ENCODE data around the gene ITPK1.

Gene ITPK1

DNA sequence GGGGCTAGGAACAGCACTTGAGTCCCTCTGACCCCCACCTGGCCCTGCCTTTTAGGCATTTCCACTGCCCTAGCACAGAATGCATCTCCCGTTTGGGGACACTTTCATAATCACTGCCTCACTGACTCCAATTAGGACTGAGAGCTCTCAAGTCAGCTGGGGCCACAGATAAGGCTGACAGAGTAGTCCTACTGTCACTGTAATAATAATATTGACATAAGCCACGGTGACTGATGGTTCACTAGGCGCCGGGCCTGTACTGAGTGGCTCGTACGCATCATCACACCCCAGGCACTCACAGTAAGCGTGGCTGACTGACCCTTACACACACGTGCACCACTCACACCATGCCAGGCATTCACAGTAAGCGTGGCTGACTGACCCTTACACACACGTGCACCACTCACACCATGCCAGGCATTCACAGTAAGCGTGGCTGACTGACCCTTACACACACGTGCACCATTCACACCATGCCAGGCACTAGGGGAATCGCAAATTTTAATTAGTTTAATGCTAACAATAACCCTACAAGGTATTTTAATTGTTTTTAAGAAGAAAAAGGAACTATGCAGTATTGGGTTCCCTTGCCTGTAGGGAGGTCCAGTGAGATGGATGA lies 105.1 kb downstream of the ITPK1 start:
- no peak for DNase-seq
- no peaks in the 10 kb centered on the region for H3K9me3 Mint-ChIP-seq
- peaks cover 28% of the 10 kb centered on the region for H3K36me3 Mint-ChIP-seq (ENCODE audit: low read depth)
- no peak overlapping the region for H3K27ac Mint-ChIP-seq
- peaks cover 34% of the 10 kb centered on the region for H3K4me1 Mint-ChIP-seq (ENCODE audit: low read depth)
- no peak overlapping the region for H3K4me3 Mint-ChIP-seq
- no peaks in the 10 kb centered on the region for H3K27me3 Mint-ChIP-seq

DNA sequence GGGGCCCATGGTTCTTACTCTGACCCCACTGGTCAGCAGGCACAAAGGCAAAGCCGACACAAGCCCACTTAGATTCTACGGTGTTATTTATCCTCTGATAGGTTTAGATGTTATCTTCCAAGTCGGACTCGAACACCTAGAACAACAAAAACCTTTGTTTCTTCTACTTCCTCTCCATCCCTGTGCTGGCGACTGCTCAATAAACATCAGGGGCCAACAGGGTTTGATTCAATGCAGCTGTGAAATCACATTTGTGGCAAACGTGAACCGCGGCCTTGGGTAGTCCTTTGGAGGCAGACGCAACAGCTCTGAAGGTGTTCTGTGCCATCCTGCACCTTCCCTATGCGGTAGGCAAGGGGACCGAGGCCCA lies 105.6 kb downstream of the ITPK1 start:
- peaks cover 34% of the 10 kb centered on the region for H3K4me1 Mint-ChIP-seq (ENCODE audit: low read depth)
- no peaks in the 10 kb centered on the region for H3K9me3 Mint-ChIP-seq
- no peaks in the 10 kb centered on the region for H3K27me3 Mint-ChIP-seq
- no peak overlapping the region for H3K27ac Mint-ChIP-seq
- no peak for DNase-seq
- peaks cover 23% of the 10 kb centered on the region for H3K36me3 Mint-ChIP-seq (ENCODE audit: low read depth)
- H3K4me3 Mint-ChIP-seq, result no peak overlapping the region

DNA sequence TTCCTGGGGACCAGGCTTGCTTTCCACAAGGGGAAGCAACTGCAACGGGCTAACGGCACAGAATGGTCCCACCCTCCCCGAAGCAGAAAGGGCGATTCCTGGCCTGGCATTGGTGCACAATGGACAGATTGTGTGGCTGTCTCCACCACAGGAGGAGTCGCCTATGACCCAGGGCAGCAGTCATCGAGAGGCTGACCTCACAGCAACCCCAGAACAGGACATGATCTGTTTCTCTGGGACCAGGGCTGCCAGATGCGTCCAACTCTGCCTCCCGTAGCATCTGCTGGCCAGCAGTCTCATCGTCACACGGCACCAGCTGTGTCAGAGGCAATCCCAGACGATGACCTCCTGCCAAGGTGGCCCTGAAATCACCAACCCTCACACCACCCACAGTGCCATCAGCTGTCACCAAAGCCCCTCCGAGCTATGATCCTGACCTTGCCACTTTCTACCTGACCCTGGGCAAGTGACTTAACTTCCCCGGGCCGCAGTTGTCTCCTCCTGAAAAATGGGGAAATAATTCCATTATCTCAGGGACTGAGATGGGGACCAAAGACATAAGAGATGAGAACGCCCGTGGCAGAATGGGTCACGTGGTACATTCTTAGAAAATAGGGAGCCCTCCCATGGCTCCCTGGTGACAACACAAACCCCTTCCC lies 106.1 kb downstream of the ITPK1 start:
- H3K4me1 Mint-ChIP-seq (ENCODE audit: low read depth), result peaks cover 31% of the 10 kb centered on the region
- no peak overlapping the region for H3K4me3 Mint-ChIP-seq
- no peak overlapping the region for H3K27ac Mint-ChIP-seq
- no peaks in the 10 kb centered on the region for H3K9me3 Mint-ChIP-seq
- no peak for DNase-seq
- peaks cover 19% of the 10 kb centered on the region for H3K36me3 Mint-ChIP-seq (ENCODE audit: low read depth)
- no peaks in the 10 kb centered on the region for H3K27me3 Mint-ChIP-seq

DNA sequence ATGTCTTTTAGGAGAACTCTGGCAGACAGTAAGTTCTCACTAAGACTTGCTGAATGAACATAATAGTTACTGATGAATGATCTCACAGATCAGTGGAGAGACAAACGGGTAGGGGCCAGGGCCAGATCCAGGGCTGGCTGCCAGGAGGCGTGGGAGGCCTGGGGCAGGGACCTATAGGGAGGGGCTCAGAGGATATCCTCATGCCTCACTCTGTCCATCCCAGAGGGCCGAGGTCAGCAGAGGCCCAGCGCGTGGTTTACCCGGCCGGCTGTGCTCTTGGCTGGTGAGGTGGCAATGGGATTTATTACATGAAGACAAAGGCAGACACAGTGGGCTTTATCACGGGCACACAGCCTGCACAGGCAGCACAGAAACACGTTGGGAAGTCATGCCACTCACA lies 107.3 kb downstream of the ITPK1 start:
- Mint-ChIP-seq H3K4me3 (no peak overlapping the region), H3K27ac (no peak overlapping the region)

DNA sequence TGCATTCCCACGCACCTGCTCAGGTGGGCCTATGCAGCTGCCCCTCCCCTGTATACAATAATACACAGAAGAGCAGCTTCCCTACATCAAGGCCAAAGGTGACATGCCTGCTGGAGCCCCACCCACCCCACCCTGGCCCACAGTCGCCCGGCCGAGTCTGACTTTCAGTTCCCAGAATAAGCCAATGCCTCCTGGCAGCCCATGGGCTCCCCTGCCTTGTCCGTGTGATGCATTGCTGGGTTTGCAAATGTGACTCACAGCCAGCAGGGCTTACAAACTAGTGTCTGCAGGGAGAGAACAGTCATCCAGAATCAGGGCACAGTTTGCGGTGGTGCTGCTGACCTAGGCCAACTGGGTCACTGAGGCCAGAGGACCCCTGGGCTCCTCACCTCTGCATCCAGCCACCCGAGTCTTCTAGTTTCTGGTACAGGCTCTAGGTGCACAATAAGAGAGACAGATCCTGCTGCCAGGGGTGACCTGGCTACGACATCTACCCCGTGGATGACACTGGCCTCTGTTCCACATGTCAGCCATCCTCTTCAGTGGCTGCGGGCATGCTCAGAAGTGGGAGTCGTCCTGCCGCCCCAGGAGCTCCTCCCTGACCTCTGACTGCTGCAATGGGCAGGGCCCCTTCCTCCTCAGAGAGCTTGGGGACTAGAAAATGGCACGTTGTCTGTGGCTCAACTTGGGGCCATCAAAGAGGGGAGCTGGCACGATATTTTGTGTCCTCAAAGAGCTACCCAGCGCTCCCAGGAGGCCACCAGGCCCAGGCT lies 108.3 kb downstream of the ITPK1 start:
- Mint-ChIP-seq H3K27ac (no peak overlapping the region), H3K4me3 (no peak overlapping the region), H3K9me3 (no peaks in the 10 kb centered on the region), H3K36me3 (ENCODE audit: low read depth) (peaks cover 17% of the 10 kb centered on the region), H3K4me1 (ENCODE audit: low read depth) (peaks cover 16% of the 10 kb centered on the region), H3K27me3 (no peaks in the 10 kb centered on the region)
- no peak for DNase-seq

More for the DNA sequence above, 107.3 kb downstream of the ITPK1 start:
- Mint-ChIP-seq H3K27me3 (no peaks in the 10 kb centered on the region), H3K36me3 (ENCODE audit: low read depth) (peaks cover 17% of the 10 kb centered on the region), H3K4me1 (ENCODE audit: low read depth) (peaks cover 21% of the 10 kb centered on the region), H3K9me3 (no peaks in the 10 kb centered on the region)
- no peak for DNase-seq

DNA sequence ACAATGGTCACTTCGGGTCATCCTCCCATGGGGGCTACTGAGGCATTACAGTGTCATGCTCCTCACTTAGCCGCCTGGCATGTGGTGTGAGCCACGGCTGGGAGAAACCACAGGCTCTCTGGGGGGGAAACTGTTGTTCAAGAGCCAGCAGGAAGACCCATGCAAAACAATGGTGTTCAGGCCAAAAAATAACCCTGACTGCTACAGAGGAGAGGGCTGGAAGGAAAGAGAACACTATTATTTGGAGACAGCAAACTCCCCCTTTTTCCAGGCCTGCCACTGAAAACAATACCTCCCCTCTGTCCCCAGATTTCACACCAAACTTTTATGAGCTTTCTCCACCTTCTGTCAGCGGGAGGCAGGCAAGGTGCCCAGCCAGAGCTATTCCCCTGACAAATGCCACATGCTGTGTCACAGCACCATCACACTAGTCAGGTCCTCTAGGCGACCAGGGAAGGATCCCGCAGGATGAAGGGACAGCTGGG lies 109.1 kb downstream of the ITPK1 start:
- Mint-ChIP-seq H3K4me3 (no peak overlapping the region), H3K27me3 (no peaks in the 10 kb centered on the region), H3K36me3 (ENCODE audit: low read depth) (peaks cover 13% of the 10 kb centered on the region), H3K27ac (no peak overlapping the region), H3K4me1 (ENCODE audit: low read depth) (peaks cover 11% of the 10 kb centered on the region), H3K9me3 (no peaks in the 10 kb centered on the region)
- no peak for DNase-seq

DNA sequence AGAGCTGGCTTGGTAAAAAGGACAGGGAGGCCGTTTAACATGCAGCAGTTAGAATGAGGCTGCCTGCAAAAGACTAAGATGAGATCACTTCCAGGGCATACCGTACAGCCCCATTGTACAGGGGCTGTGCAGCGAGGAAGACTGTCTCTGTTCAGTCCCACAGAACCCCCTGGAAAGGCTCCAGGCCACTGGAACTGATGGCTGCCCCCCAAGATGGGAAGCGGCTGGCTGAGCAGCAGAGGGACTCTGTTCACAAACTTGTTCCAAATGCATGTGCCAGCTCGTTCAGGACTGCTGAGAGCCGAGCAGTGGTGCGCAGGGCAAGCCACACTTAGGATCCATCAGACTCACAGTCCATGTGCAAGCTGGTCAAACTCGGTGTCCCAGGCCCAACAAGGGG lies 109.9 kb downstream of the ITPK1 start:
- Mint-ChIP-seq H3K27me3 (no peaks in the 10 kb centered on the region), H3K4me1 (ENCODE audit: low read depth) (peaks cover 11% of the 10 kb centered on the region), H3K27ac (no peak overlapping the region), H3K36me3 (ENCODE audit: low read depth) (peaks cover 13% of the 10 kb centered on the region), H3K9me3 (no peaks in the 10 kb centered on the region), H3K4me3 (no peak overlapping the region)
- DNase-seq, result no peak

DNA sequence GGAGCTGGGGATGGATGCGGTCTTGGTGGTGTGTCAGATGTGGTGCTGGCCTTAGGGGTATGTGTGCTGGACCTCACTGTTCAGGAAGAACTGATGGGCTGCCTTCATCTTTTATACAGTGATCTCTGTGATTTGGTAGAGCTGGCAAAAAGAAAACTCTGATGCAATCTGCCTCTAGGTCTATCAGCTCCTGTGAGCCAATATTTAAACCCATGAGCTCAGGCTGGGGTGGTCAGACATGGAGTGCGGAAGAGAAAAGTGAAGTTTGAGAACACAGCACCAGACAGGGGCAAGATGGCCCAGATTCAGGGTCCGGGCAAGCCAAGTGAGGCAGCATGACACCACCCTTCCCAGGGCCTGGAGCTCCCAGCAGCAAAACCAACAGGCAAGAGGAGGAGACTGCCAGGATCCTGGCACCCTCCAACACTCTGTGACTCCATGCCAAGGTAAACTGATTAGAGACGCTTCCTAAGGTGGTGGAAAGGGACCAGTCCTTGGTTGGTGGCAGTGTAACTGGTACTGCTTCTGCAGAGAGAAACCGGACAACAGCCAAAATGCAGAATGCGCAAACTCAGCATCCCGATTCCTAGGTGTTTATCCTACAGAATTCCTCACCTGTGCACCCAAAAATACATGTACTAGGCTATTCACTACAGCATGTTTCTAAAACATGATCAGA lies 110.5 kb downstream of the ITPK1 start:
- peaks cover 11% of the 10 kb centered on the region for H3K4me1 Mint-ChIP-seq (ENCODE audit: low read depth)
- H3K27ac Mint-ChIP-seq, result peak overlapping the region; percentile 11
- no peaks in the 10 kb centered on the region for H3K9me3 Mint-ChIP-seq
- H3K36me3 Mint-ChIP-seq (ENCODE audit: low read depth), result peaks cover 13% of the 10 kb centered on the region
- DNase-seq, result no peak
- no peaks in the 10 kb centered on the region for H3K27me3 Mint-ChIP-seq
- H3K4me3 Mint-ChIP-seq, result no peak overlapping the region

DNA sequence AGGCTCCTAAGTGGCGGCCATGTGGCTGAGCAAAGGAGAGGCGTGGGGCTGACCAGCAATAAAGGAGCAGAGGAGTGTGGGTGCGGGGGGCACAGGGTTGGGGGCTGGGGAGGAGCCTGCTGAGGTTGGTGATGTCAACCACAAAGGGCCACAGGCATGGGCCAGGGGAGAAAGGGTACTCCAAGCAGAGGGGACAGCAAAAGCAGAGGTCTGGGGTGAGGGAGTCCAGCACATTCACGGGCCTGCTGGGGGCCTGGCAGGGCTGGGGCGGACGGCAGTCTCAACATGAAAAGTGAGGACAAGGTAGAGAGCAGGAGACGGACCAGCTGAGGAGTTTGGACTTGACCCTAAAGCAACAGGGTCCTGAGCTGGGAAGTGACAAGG lies 111.0 kb downstream of the ITPK1 start:
- H3K4me1 Mint-ChIP-seq (ENCODE audit: low read depth), result peaks cover 11% of the 10 kb centered on the region
- H3K27me3 Mint-ChIP-seq, result no peaks in the 10 kb centered on the region
- peaks cover 18% of the 10 kb centered on the region for H3K36me3 Mint-ChIP-seq (ENCODE audit: low read depth)
- no peak overlapping the region for H3K27ac Mint-ChIP-seq
- DNase-seq, result no peak
- H3K4me3 Mint-ChIP-seq, result no peak overlapping the region
- H3K9me3 Mint-ChIP-seq, result no peaks in the 10 kb centered on the region

DNA sequence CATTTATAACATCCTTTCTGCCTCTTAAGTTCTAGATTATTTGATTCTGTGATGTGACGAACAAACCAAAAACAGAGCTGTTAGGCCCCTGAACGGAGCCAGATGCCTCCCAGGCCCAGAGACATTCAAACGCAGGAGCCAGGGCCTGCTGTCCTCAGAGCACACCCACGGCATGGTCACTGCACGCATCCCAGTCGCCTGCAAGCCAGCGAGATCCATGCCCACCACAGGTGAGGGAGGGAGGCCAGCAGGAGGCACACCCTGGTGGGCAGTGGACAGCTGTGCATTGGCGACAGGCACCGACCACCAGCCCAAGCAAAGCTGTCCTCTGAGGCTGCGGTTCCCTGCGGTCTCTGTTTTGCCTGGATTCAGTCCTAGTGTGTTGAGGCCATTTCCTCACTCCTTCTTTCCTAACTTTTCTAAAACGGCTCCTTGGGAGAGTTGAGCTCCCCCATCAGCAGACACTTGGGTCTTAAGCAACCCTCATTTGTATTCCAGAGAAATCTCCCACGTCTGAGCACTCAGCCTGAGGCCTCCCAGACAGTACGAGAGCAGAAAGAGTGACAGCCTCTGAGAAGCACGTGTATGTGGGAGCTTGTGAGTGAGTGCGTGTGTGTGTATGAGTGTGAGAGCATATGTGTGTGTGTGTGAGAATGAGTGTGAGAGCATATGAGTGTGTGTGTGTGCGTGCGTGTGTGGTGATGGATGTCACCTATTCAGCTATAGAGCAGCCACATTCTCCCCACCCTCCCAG lies 111.6 kb downstream of the ITPK1 start:
- Mint-ChIP-seq H3K27ac (no peak overlapping the region), H3K36me3 (ENCODE audit: low read depth) (peaks cover 19% of the 10 kb centered on the region), H3K9me3 (no peaks in the 10 kb centered on the region), H3K4me1 (ENCODE audit: low read depth) (peaks cover 11% of the 10 kb centered on the region), H3K27me3 (no peaks in the 10 kb centered on the region), H3K4me3 (no peak overlapping the region)
- DNase-seq, result no peak

DNA sequence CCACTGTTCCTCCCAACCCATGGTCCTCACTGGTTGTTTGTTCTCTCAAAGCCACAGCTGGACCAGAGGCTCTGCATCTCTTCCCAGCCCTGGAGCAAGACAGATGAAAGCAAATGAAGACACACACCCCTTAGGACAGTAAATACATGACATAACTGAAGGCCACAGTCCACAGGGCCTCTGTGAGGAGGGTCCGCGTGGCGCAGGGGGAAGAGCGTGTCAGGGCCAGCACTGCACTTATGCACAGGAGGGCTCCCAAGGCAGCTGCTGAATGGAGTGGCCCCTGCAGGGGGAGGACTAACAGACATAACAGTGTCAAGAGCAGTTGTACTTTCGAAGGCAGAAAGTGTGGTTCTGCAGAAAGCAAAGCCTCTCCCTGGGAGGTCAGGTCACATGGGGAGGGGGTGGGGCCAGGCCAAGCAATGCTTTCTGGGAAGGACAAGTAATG lies 112.8 kb downstream of the ITPK1 start:
- H3K9me3 Mint-ChIP-seq, result no peaks in the 10 kb centered on the region
- H3K4me3 Mint-ChIP-seq, result no peak overlapping the region
- no peaks in the 10 kb centered on the region for H3K27me3 Mint-ChIP-seq
- H3K4me1 Mint-ChIP-seq (ENCODE audit: low read depth), result peaks cover 7% of the 10 kb centered on the region
- H3K36me3 Mint-ChIP-seq (ENCODE audit: low read depth), result peaks cover 9% of the 10 kb centered on the region
- DNase-seq, result no peak
- no peak overlapping the region for H3K27ac Mint-ChIP-seq

DNA sequence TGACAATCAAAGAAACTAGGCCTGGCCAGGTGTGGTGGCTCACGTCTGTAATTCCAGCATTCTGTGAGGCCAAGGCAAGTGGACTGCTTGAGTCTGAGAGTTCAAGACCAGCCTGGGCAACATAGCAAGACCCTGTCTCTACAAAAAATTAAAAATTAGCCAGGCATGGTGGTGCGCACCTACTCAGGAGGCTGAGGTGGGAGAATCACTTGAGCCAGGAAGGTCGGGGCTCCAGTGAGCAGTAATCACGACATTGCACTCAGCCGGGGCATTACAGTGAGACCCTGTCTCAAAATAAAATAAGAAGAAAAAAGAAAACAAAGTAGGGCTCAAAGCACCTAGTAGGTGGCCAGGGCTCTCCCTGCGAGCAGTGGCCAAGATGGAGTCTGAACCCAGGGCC lies 113.7 kb downstream of the ITPK1 start:
- Mint-ChIP-seq H3K27ac (no peak overlapping the region), H3K4me3 (no peak overlapping the region), H3K4me1 (ENCODE audit: low read depth) (peaks cover 3% of the 10 kb centered on the region), H3K27me3 (no peaks in the 10 kb centered on the region), H3K9me3 (no peaks in the 10 kb centered on the region), H3K36me3 (ENCODE audit: low read depth) (peaks cover 13% of the 10 kb centered on the region)
- DNase-seq, result no peak

DNA sequence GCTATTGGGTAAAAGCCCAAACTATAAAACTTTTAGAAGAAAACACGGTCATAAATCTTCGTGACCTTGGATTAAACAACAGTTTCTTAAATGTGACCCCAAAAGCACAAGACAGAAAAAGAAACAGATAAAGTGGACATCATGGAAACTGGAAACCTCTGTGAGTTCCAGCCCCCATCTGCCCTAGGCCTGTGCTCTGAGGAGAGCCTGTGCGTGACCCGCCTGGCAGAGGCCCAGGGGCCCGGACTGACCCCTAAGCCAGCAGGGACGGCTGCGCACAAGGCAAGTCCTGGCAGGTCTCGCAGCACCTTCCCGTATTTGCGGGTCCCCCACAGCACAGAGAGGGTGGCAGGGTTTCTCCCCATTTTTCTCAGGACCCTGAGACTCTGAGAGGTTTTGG lies 116.8 kb downstream of the ITPK1 start:
- DNase-seq, result no peak
- Mint-ChIP-seq H3K4me3 (no peak overlapping the region), H3K27ac (no peak overlapping the region), H3K27me3 (no peaks in the 10 kb centered on the region), H3K4me1 (ENCODE audit: low read depth) (peaks cover 3% of the 10 kb centered on the region), H3K9me3 (no peaks in the 10 kb centered on the region), H3K36me3 (ENCODE audit: low read depth) (peaks cover 29% of the 10 kb centered on the region)

All from activated T-cell treated with anti-CD3 and anti-CD28 coated beads, Interleukin-2, amount 50 U/mL, for 24 hours (primary cell).